Epithelial cell of esophagus (primary cell): Measurements from ENCODE around the gene RILPL1.
"Not testable (repeated sequence)": the region's sequence is repeated elsewhere in the genome, so short reads cannot be mapped to it uniquely, and the experiment has no call there.

Experiments used
- DNase-seq: peaks from one replicate; pipeline ENCODE4 v3.0.0; 2010; ENCODE audit warnings: low read depth
- H3K4me3 ChIP-seq: 2 replicates; pipeline ENCODE4 v1.5.1; 2011; ENCODE audit warnings: mild to moderate bottlenecking, low read length, control low read depth
- TF ChIP-seq, protein P1 (sequence below): IDR thresholded peaks from 2 replicates; pipeline ENCODE4 v1.5.1; 2011; ENCODE audit warnings: low read depth, mild to moderate bottlenecking, low read length, control low read depth, inconsistent platforms; ENCODE audit not compliant: insufficient read depth; ENCODE audit errors: missing control alignments

The RILPL1 gene

DNA sequence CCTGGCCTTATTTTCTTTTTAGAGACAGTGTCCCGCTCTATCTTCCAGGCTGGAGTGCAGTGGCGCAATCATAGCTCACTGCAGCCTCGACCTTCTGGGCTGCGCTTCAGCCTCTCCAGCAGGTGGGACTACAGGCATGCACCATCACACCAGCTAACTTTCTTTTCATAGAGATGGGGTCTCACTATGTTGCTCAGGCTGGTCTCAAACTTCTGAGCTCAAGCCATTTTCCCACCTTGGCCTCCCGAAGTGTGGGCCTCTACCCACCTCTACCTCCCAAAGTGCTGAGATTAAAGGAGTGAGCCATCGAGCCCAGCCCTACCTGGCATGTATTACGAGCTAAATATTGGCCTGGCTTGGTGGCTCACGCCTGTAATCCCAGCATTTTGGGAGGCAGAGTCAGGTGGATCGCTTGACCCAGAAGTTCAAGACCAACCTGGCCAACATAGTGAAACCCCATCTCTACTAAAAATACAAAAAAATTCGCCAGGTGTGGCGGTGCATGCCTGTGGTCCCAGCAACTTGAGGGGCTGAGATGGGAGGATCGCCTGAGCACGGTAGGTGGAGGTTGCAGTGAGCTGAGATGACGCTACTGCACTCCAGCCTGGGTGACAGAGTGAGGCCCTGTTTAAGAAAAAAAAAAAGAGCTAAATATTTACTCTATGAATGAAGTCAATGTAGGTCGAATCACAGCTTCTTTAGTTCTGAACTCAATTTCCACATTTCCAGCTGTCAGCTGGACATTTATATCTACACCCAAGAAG lies 7.6 kb upstream of the RILPL1 start:
- DNase-seq, result no peak
- H3K4me3 ChIP-seq, result no peak overlapping the region
- TF ChIP-seq, protein P1, sequence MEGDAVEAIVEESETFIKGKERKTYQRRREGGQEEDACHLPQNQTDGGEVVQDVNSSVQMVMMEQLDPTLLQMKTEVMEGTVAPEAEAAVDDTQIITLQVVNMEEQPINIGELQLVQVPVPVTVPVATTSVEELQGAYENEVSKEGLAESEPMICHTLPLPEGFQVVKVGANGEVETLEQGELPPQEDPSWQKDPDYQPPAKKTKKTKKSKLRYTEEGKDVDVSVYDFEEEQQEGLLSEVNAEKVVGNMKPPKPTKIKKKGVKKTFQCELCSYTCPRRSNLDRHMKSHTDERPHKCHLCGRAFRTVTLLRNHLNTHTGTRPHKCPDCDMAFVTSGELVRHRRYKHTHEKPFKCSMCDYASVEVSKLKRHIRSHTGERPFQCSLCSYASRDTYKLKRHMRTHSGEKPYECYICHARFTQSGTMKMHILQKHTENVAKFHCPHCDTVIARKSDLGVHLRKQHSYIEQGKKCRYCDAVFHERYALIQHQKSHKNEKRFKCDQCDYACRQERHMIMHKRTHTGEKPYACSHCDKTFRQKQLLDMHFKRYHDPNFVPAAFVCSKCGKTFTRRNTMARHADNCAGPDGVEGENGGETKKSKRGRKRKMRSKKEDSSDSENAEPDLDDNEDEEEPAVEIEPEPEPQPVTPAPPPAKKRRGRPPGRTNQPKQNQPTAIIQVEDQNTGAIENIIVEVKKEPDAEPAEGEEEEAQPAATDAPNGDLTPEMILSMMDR, result no peak

- H3K4me3 ChIP-seq, DNase-seq: not testable (repeated sequence)
Observed at GRCh38 chr12:123535952-123536351, 2.4 kb upstream of the RILPL1 start.

DNA sequence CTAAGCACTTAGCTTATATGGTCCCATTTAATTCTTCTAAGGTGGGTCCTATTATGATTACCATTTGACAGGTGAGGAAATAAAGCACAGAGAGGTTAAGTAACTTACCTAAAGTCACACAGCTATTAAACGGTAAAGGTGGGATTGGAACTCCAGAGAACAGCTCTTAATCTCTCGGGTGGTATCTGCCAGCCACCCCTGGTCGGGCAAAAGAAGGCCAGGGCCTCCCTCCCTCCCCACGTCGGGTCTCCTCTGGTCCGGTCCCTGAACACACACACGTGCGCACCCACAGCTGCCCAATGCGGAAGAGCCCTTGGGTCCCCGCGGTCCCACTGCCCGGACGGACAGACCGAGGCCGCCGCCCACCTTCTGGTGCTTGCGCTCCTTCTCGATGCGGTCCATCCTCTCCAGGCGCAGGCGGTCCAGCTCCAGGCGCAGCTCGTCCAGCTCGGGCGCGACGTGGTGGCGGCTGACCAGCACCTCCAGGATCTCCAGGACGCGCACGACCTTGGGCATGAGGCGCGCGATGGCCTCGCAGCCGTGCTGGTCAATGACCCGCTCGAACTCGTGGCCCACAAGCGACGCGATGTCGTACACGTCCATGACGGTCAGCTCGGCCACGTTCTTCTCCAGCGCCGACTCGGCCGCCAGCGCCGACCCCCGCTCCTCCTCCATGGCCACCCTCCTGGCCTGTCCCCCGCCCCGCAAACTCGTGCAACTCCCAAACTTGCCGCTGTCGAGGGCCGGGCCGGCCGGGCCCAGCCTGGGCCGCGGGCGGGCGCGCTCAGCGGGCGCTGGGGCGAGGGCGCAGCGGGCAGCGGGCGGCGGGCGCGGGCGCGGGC lies 490 bp downstream of the RILPL1 start:
- TF ChIP-seq, protein P1, result no peak
- H3K4me3 ChIP-seq, result peak overlapping the region; percentile 75
- peak; percentile 23 for DNase-seq

DNA sequence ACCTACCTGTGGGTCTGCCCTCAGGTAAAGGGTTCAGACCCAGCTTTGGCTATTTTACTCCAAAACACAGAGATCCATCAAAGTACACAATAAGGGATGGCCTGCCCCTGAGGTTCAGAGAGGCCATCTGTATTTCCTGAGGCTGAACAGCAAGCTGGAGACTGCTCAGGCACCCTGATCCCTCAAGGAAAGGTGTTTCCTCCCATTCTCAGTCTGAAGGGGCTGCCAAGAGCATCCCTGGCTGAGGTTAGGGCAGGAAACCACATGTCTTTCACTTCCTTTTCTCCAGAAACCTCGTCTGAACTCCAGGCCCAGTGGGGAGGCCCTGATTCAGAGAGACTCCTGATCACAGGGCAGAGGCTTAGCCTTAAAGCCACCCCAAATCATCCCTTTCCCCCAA lies 1.5 kb downstream of the RILPL1 start:
- TF ChIP-seq, protein P1, result no peak
- peak overlapping the region; percentile 75 for H3K4me3 ChIP-seq
- peak; percentile 16 for DNase-seq

DNA sequence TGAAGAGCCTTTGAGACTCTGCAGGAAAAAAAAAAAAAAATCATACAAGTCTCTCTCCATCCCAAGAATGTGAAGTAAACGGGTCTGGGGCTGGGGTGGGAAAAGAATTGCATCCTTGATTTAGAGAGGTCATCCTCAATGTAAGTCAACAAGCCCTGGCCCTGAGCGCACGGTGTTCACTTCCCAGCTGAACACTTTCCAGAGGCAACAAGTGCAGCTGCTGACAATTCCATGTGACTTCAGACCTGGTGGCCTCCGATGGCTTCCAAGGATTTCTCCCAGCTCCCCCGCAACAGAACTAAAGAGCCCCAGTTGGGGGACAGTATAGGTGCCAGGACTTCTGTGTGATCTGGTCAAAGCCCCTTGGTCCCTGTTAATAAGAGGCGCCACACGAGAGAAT lies 2.4 kb downstream of the RILPL1 start:
- TF ChIP-seq, protein P1, result no peak
- DNase-seq, result no peak
- no peak overlapping the region for H3K4me3 ChIP-seq

DNA sequence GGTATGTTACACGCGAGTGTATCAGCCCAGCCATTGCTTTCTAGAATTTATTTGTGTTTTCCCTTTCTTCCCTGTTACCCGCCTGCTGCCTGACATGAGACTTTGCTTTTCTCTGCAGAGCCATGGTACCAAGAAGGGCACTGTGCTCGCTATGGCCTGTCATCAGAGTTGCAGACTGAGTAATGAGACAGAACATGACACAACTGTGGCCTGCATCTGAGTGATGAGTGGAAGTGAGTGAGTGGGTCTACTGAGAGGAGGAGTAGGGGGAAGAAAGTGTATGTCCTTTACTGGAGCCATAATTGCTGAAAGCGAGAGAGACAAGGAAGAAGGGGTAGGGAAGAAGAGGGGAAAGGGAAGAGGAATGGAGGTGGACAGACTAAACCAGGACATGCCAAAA lies 2.9 kb downstream of the RILPL1 start:
- no peak for DNase-seq
- TF ChIP-seq, protein P1, result no peak
- no peak overlapping the region for H3K4me3 ChIP-seq

DNA sequence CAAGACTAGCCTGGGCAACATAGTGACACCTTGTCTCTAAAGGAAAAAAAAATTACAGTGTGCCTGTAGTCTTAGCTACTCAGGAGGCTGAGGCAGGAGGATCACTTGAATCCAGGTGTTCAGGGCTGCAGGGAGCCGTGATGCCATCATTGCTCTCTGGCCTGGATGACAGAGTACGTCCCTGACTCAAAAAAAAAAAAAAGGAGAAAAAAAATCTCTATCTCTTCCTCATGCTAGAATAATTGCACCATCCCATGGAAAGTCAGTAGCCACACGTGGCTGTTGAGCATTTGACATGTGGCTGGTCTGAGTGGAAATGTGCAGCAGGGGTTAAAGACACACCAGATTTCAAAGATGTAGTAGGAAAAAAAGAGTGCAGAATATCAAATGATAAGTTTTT lies 3.8 kb downstream of the RILPL1 start:
- DNase-seq, result no peak
- no peak overlapping the region for H3K4me3 ChIP-seq
- TF ChIP-seq, protein P1, result no peak
